H9 (cell line): ENCODE measurements around the gene WASHC2C. TPM values are rescaled to one million over a fixed set of nuclear protein-coding genes. Genes with fewer than 3 reads are reported as not detected.
"Not testable (repeated sequence)": the region's sequence is repeated elsewhere in the genome, so short reads cannot be mapped to it uniquely, and the experiment has no call there.

Experiments
- DNase-seq: peaks from one replicate; pipeline ENCODE4 v3.0.0-alpha.2; 2017
- H2AFZ ChIP-seq: one replicate; pipeline ENCODE4 v1.6.1; 2013; ENCODE audit warnings: mild to moderate bottlenecking, low read length, control low read depth, moderate library complexity
- H2AK5ac ChIP-seq: 2 replicates; pipeline ENCODE4 v1.6.1; 2013; ENCODE audit warnings: low read length, control low read depth, mixed read lengths; ENCODE audit not compliant: insufficient read length
- H2BK120ac ChIP-seq: one replicate; pipeline ENCODE4 v1.6.1; 2013; ENCODE audit warnings: low read depth, mild to moderate bottlenecking, low read length, control low read depth, inconsistent platforms; ENCODE audit not compliant: poor library complexity, severe bottlenecking
- H2BK12ac ChIP-seq: 2 replicates; pipeline ENCODE4 v1.6.1; 2013; ENCODE audit warnings: low read length, control low read depth, mixed read lengths, low read depth; ENCODE audit not compliant: insufficient read length
- H2BK15ac ChIP-seq: 2 replicates; pipeline ENCODE4 v1.6.1; 2013; ENCODE audit warnings: low read depth, low read length, control low read depth
- H2BK20ac ChIP-seq: one replicate; pipeline ENCODE4 v1.6.1; 2013; ENCODE audit warnings: low read depth, mild to moderate bottlenecking, low read length, control low read depth, inconsistent platforms; ENCODE audit not compliant: poor library complexity, severe bottlenecking
- H2BK5ac ChIP-seq: 2 replicates; pipeline ENCODE4 v1.6.1; 2013; ENCODE audit warnings: low read length, control low read depth, mixed read lengths; ENCODE audit not compliant: insufficient read length
- H3K14ac ChIP-seq: 2 replicates; pipeline ENCODE4 v1.6.1; 2013; ENCODE audit warnings: low read length, control low read depth; ENCODE audit not compliant: insufficient read depth
- H3K18ac ChIP-seq: 2 replicates; pipeline ENCODE4 v1.6.1; 2013; ENCODE audit warnings: low read depth, mild to moderate bottlenecking, mixed read lengths, low read length, control low read depth; ENCODE audit not compliant: insufficient read length
- H3K23ac ChIP-seq: 2 replicates; pipeline ENCODE4 v1.6.1; 2013; ENCODE audit warnings: low read length, control low read depth, mixed read lengths, low read depth; ENCODE audit not compliant: insufficient read length
- H3K23me2 ChIP-seq: 2 replicates; pipeline ENCODE4 v1.6.1; 2013; ENCODE audit warnings: low read depth, mild to moderate bottlenecking, mixed read lengths, low read length, control low read depth; ENCODE audit not compliant: insufficient read length, poor library complexity, severe bottlenecking
- H3K27ac ChIP-seq: 2 replicates; pipeline ENCODE4 v1.5.1; 2013; ENCODE audit warnings: low read length, control low read depth, mixed read lengths, low read depth; ENCODE audit not compliant: insufficient read length
- H3K27me3 ChIP-seq: 2 replicates; pipeline ENCODE4 v1.6.1; 2013; ENCODE audit warnings: low read length, control low read depth, inconsistent platforms; ENCODE audit not compliant: insufficient read depth
- H3K4ac ChIP-seq: 2 replicates; pipeline ENCODE4 v1.6.1; 2013; ENCODE audit warnings: low read depth, mild to moderate bottlenecking, control low read depth, inconsistent platforms, low read length, moderate library complexity
- H3K4me1 ChIP-seq: 2 replicates; pipeline ENCODE4 v1.6.1; 2013; ENCODE audit warnings: low read length, control low read depth, inconsistent platforms; ENCODE audit not compliant: insufficient read depth
- H3K4me2 ChIP-seq: 2 replicates; pipeline ENCODE4 v1.6.1; 2013; ENCODE audit warnings: low read length, control low read depth, mixed read lengths; ENCODE audit not compliant: insufficient read length, insufficient read depth
- H3K56ac ChIP-seq: 2 replicates; pipeline ENCODE4 v1.6.1; 2013; ENCODE audit warnings: low read depth, mild to moderate bottlenecking, mixed read lengths, low read length, control low read depth; ENCODE audit not compliant: insufficient read length
- H3K79me1 ChIP-seq: 2 replicates; pipeline ENCODE4 v1.6.1; 2013; ENCODE audit warnings: low read depth, mild to moderate bottlenecking, moderate library complexity, low read length, control low read depth, inconsistent platforms; ENCODE audit not compliant: insufficient read depth, poor library complexity, severe bottlenecking
- H3K79me2 ChIP-seq: 2 replicates; pipeline ENCODE4 v1.6.1; 2013; ENCODE audit warnings: low read length, control low read depth, inconsistent platforms; ENCODE audit not compliant: insufficient read depth
- H3K9ac ChIP-seq: 2 replicates; pipeline ENCODE4 v1.6.1; 2013; ENCODE audit warnings: low read length, control low read depth, mixed read lengths; ENCODE audit not compliant: insufficient read length; ENCODE audit errors: extremely low read depth
- H3K9me3 ChIP-seq: one replicate; pipeline ENCODE4 v1.6.1; 2013; ENCODE audit warnings: low read depth, low read length, inconsistent platforms; ENCODE audit not compliant: control insufficient read depth
- H3T11ph ChIP-seq: one replicate; pipeline ENCODE4 v1.6.1; 2013; ENCODE audit warnings: mild to moderate bottlenecking, low read length, control low read depth, inconsistent platforms
- H4K20me1 ChIP-seq: one replicate; pipeline ENCODE4 v1.6.1; 2013; ENCODE audit not compliant: control insufficient read depth, insufficient read length, insufficient read depth
- H4K5ac ChIP-seq: 2 replicates; pipeline ENCODE4 v1.6.1; 2013; ENCODE audit warnings: low read depth, mild to moderate bottlenecking, mixed read lengths, low read length, control low read depth; ENCODE audit not compliant: insufficient read length
- H4K8ac ChIP-seq: replicated peaks from 2 replicates; pipeline ENCODE4 v1.6.1; 2013; ENCODE audit warnings: low read length, control low read depth, mixed read lengths, low read depth; ENCODE audit not compliant: insufficient read length
- H4K91ac ChIP-seq: 2 replicates; pipeline ENCODE4 v1.6.1; 2013; ENCODE audit warnings: low read depth, mild to moderate bottlenecking, moderate library complexity, mixed read lengths, low read length, control low read depth; ENCODE audit not compliant: insufficient read length
- H3K27ac Mint-ChIP-seq, 3 experiments: 2 replicates in 2 of 3; 3 replicates in 1 of 3; pipeline ENCODE4 v1.8.0; 2020 to 2021; ENCODE audit warnings: mixed read lengths in 3 of 3, mild to moderate bottlenecking in 1 of 3, moderate library complexity in 1 of 3
- H3K27me3 Mint-ChIP-seq: 2 replicates; pipeline ENCODE4 v1.8.0; 2021; ENCODE audit warnings: low read depth, mild to moderate bottlenecking, moderate library complexity, mixed read lengths
- H3K36me3 Mint-ChIP-seq, 3 experiments: 2 replicates in 2 of 3; 3 replicates in 1 of 3; pipeline ENCODE4 v1.8.0; 2020 to 2021; ENCODE audit warnings: low read depth in 3 of 3, mixed read lengths in 3 of 3; ENCODE audit not compliant: insufficient read depth in 1 of 3
- H3K4me1 Mint-ChIP-seq, 2 experiments: 2 replicates each; pipeline ENCODE4 v1.8.0; 2020; ENCODE audit warnings: mixed read lengths in 2 of 2
- H3K4me3 Mint-ChIP-seq, 2 experiments: 2 replicates in 1 of 2; 3 replicates in 1 of 2; pipeline ENCODE4 v1.8.0; 2020 to 2021; ENCODE audit warnings: mild to moderate bottlenecking in 2 of 2, mixed read lengths in 2 of 2, moderate library complexity in 1 of 2
- H3K9me3 Mint-ChIP-seq, 2 experiments: 2 replicates in 1 of 2; 3 replicates in 1 of 2; pipeline ENCODE4 v1.8.0; 2020; ENCODE audit warnings: mild to moderate bottlenecking in 2 of 2, mixed read lengths in 2 of 2, moderate library complexity in 1 of 2
- WGBS: extraction: QIAGEN DNeasy Blood & Tissue Kit; methylation state at CpG from one replicate; pipeline ENCODE4 v1.1.7; 2013; ENCODE audit warnings: missing lambda C conversion rate, low lambda C conversion rate, mixed read lengths; ENCODE audit not compliant: insufficient read length; ENCODE audit errors: extremely low coverage; 5-methylcytosine and 5-hydroxymethylcytosine counted together
- total RNA-seq: library from RNA; stranded (reverse); gene quantifications from 2 replicates; pipeline ENCODE4 v1.2.1, GENCODE V29; 2021

The WASHC2C gene
- total RNA-seq, 1 experiment from 2014 or later = 36.7 TPM

DNA sequence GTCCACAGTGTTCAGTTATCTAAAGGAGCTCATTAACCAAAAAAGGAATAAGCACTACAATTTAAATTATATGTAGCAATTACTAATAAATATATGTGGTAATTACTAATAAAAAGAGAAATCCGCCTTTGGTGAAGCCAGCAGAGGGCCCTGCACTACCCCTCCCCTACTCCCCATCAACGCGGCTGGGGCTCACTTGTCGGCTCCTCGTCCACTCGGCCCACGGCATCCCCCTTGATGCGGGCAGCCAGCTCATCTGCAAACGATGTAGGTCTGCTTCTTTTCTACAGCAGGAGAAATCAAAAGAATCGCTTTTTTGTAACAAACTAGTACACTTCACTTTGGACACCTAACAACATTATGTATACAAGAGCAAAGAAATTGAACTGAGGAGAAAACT lies 5.6 kb upstream of the WASHC2C start:
- H4K8ac ChIP-seq, H3K4me2 ChIP-seq, H3K4ac ChIP-seq, H3K9ac ChIP-seq, H3K27ac ChIP-seq, H2AK5ac ChIP-seq, H3K23me2 ChIP-seq, H4K5ac ChIP-seq, H2BK120ac ChIP-seq, H3K4me1 Mint-ChIP-seq, H3K9me3 Mint-ChIP-seq, H3K4me3 Mint-ChIP-seq, H3K79me2 ChIP-seq, H2BK5ac ChIP-seq, H3K18ac ChIP-seq, H2AFZ ChIP-seq, H3K36me3 Mint-ChIP-seq, H3K27ac Mint-ChIP-seq, H3K27me3 ChIP-seq, H3K14ac ChIP-seq, H3K4me1 ChIP-seq, H3K23ac ChIP-seq, H4K91ac ChIP-seq, H3K56ac ChIP-seq, H2BK20ac ChIP-seq, H2BK12ac ChIP-seq, H4K20me1 ChIP-seq, H2BK15ac ChIP-seq, H3K79me1 ChIP-seq, H3K9me3 ChIP-seq, H3T11ph ChIP-seq, DNase-seq: not testable (repeated sequence)
- no CpG with 5 or more reads among the region's 10 CpGs for WGBS
- H3K27me3 Mint-ChIP-seq = peaks cover 22% of the 10 kb centered on the region

DNA sequence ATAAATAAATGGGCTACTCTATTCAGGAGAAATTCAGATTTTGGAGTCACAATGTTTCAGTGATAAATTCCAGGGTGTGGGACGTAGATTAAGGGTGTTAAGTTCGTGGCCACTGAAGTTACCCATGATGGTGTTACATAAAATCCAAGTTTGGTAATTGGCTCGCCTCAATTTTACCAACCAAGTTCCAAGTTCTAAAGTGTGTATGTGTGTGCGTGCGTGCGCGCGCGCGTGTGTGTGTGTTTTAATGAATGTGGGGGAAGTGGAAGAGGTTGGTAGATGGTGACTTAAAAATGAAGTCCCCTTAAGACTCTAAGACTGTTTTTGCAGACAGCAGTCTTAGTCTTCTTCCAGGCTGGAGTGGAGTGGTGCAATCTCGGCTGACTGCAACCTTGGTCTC lies 3.2 kb upstream of the WASHC2C start:
- not testable (repeated sequence) for H3K4me1 Mint-ChIP-seq
- no CpG with 5 or more reads among the region's 11 CpGs for WGBS

More for the DNA sequence above, 3.2 kb upstream of the WASHC2C start:
- not testable (repeated sequence) for H4K91ac ChIP-seq, H3K9me3 Mint-ChIP-seq, H3K79me1 ChIP-seq, H3K27ac Mint-ChIP-seq, H2BK120ac ChIP-seq, H3K4me3 Mint-ChIP-seq, H2BK12ac ChIP-seq, H2BK15ac ChIP-seq, H3K4ac ChIP-seq, H3K23ac ChIP-seq, DNase-seq, H3K79me2 ChIP-seq, H3K9me3 ChIP-seq, H2BK20ac ChIP-seq, H3K56ac ChIP-seq, H3K14ac ChIP-seq, H3K9ac ChIP-seq, H3K27me3 Mint-ChIP-seq, H3K4me2 ChIP-seq, H4K5ac ChIP-seq, H4K20me1 ChIP-seq, H2AFZ ChIP-seq, H3K36me3 Mint-ChIP-seq, H3K23me2 ChIP-seq, H2BK5ac ChIP-seq, H4K8ac ChIP-seq, H3K27ac ChIP-seq, H3K18ac ChIP-seq, H3T11ph ChIP-seq, H3K4me1 ChIP-seq, H3K27me3 ChIP-seq, H2AK5ac ChIP-seq
